Uterus (tissue), 2 donors: ENCODE measurements around the gene PCSK7.

Experiments used
- POLR2A ChIP-seq, 2 donors: fragments of 450-650 bp; IDR thresholded peaks; one replicate each; pipeline ENCODE4 v1.6.1; 2016; ENCODE audit warnings: antibody characterized with exemption in 2 of 2, mild to moderate bottlenecking in 1 of 2, moderate library complexity in 1 of 2
- TF ChIP-seq, protein P1 (sequence below), 4 experiments: fragments of 200-600 bp in 2 of 4; fragments of 450-650 bp in 2 of 4; sonication (generic) in 2 of 4; IDR thresholded peaks; one replicate each; pipeline ENCODE4 v1.5.1; 2016 to 2019; ENCODE audit warnings: antibody characterized with exemption in 4 of 4, mild to moderate bottlenecking in 2 of 4, moderate library complexity in 1 of 4

- TF ChIP-seq, protein P1, sequence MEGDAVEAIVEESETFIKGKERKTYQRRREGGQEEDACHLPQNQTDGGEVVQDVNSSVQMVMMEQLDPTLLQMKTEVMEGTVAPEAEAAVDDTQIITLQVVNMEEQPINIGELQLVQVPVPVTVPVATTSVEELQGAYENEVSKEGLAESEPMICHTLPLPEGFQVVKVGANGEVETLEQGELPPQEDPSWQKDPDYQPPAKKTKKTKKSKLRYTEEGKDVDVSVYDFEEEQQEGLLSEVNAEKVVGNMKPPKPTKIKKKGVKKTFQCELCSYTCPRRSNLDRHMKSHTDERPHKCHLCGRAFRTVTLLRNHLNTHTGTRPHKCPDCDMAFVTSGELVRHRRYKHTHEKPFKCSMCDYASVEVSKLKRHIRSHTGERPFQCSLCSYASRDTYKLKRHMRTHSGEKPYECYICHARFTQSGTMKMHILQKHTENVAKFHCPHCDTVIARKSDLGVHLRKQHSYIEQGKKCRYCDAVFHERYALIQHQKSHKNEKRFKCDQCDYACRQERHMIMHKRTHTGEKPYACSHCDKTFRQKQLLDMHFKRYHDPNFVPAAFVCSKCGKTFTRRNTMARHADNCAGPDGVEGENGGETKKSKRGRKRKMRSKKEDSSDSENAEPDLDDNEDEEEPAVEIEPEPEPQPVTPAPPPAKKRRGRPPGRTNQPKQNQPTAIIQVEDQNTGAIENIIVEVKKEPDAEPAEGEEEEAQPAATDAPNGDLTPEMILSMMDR (IDR thresholded peaks at IDR 0.05): no peak
- no peak for TF ChIP-seq POLR2A (IDR thresholded peaks at IDR 0.05)
Measured at GRCh38 chr11:117214404-117215110, 17.3 kb downstream of the PCSK7 start.
